Airway epithelial cell (primary cell): Measurements from ENCODE around the gene AMTN. TPM values are rescaled to one million over a fixed set of nuclear protein-coding genes. Genes with fewer than 3 reads are reported as not detected.

Source experiments
- total RNA-seq: library from RNA; depleted of rRNA; stranded (reverse); fragments of >200 nt; gene quantifications from 2 replicates; pipeline ENCODE4 v1.2.3, GENCODE V29; 2015

AMTN gene
- total RNA-seq, result 0.21 TPM in 1 of 2 replicates, not detected in the other

GRCh38 chr4:70518269-70518668 is at the start of gene AMTN:
AMTN (plus strand) TSS chr4:70518569; CDS start chr4:70518778, 209 bp downstream.

GRCh38 chr4:70471897-70472296 is 46.5 kb upstream of the AMTN start, which contains the start of gene MUC7:
MUC7 (plus strand) TSS chr4:70472197; CDS start chr4:70474022, 1,825 bp downstream.

Other genes with a start within 250 kb of the AMTN start
- gene CABS1, start 183.6 kb upstream of the AMTN start, total RNA-seq, result not detected in 2 replicates
- not detected in 2 replicates for gene SMR3A, start 157.8 kb upstream of the AMTN start, total RNA-seq
- gene SMR3B, start 135.4 kb upstream of the AMTN start, total RNA-seq, result not detected in 2 replicates
- not detected in 2 replicates for gene OPRPN, start 120.6 kb upstream of the AMTN start, total RNA-seq
- not detected in 2 replicates for gene MUC7, start 46.4 kb upstream of the AMTN start, total RNA-seq
- gene AMBN, start 73.7 kb downstream of the AMTN start, total RNA-seq, result not detected in 2 replicates
- not detected in 2 replicates for gene ENAM, start 110.2 kb downstream of the AMTN start, total RNA-seq
- gene JCHAIN, start 147.9 kb downstream of the AMTN start, total RNA-seq, result not detected in 2 replicates
- 26.8 and 27.4 TPM in 2 replicates for gene UTP3, start 170.0 kb downstream of the AMTN start, total RNA-seq
- gene RUFY3, start 203.4 kb downstream of the AMTN start, total RNA-seq, result 20.3 and 22.1 TPM in 2 replicates